Mesothelial cell of epicardium (in vitro differentiated cells): ENCODE data around the gene RD3L. TPM values are rescaled to one million over a fixed set of nuclear protein-coding genes. Genes with fewer than 3 reads are reported as not detected.

Experiments
- DNase-seq, 2 experiments: peaks; one replicate each; pipeline ENCODE4 v3.0.0; 2021; ENCODE audit warnings: low spot score in 2 of 2; ENCODE audit not compliant: unreplicated experiment in 2 of 2
- H3K27ac Mint-ChIP-seq: 2 replicates; pipeline ENCODE4 v1.8.0; 2021; ENCODE audit warnings: mixed read lengths
- H3K27me3 Mint-ChIP-seq: 2 replicates; pipeline ENCODE4 v1.8.0; 2021; ENCODE audit warnings: low read depth, mixed read lengths
- H3K36me3 Mint-ChIP-seq: 2 replicates; pipeline ENCODE4 v1.8.0; 2021; ENCODE audit warnings: mixed read lengths
- H3K4me1 Mint-ChIP-seq: 2 replicates; pipeline ENCODE4 v1.8.0; 2021; ENCODE audit warnings: mixed read lengths
- H3K4me3 Mint-ChIP-seq: 2 replicates; pipeline ENCODE4 v1.8.0; 2021; ENCODE audit warnings: mild to moderate bottlenecking, moderate library complexity, mixed read lengths
- H3K9me3 Mint-ChIP-seq: 2 replicates; pipeline ENCODE4 v1.8.0; 2021; ENCODE audit warnings: mixed read lengths
- total RNA-seq: library from RNA; stranded (reverse); gene quantifications from 3 replicates; pipeline ENCODE4 v1.2.1, GENCODE V29; 2021
- TF ChIP-seq, protein P1 (sequence below): fragments of 200-600 bp; sonication (generic); IDR thresholded peaks from one replicate; pipeline ENCODE4 v1.5.0; 2021; ENCODE audit warnings: antibody characterized with exemption; ENCODE audit not compliant: unreplicated experiment

RD3L gene
- total RNA-seq, 1 donor from 2014 or later, result not detected

DNA sequence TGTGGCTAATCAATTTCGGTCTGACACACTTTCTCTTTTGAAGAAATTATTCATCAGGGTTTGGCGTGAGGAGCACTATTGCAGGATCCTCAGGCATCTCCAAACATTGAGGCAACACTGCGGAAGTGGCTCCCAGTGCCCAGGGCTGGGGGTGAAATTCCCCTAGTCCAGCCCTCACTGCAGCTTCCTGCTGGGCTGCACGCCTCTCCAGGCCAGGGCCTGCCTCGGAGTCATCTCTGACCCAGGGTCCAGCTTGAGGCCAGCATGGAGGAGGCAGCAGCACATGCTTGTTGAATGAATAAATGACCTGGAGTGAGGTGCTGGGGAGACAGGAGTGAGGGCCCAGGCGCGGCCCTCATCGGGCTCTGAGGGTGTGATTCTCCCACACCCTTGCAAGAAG is 50.1 kb downstream of the RD3L start:
- H3K9me3 Mint-ChIP-seq, result no peaks in the 10 kb centered on the region
- H3K4me3 Mint-ChIP-seq, result no peak overlapping the region
- no peaks in the 10 kb centered on the region for H3K36me3 Mint-ChIP-seq
- no peaks in the 10 kb centered on the region for H3K27me3 Mint-ChIP-seq
- no peaks in the 10 kb centered on the region for H3K4me1 Mint-ChIP-seq
- TF ChIP-seq, protein P1, sequence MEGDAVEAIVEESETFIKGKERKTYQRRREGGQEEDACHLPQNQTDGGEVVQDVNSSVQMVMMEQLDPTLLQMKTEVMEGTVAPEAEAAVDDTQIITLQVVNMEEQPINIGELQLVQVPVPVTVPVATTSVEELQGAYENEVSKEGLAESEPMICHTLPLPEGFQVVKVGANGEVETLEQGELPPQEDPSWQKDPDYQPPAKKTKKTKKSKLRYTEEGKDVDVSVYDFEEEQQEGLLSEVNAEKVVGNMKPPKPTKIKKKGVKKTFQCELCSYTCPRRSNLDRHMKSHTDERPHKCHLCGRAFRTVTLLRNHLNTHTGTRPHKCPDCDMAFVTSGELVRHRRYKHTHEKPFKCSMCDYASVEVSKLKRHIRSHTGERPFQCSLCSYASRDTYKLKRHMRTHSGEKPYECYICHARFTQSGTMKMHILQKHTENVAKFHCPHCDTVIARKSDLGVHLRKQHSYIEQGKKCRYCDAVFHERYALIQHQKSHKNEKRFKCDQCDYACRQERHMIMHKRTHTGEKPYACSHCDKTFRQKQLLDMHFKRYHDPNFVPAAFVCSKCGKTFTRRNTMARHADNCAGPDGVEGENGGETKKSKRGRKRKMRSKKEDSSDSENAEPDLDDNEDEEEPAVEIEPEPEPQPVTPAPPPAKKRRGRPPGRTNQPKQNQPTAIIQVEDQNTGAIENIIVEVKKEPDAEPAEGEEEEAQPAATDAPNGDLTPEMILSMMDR, result no peak
- DNase-seq, result no peak
- H3K27ac Mint-ChIP-seq, result no peak overlapping the region

DNA sequence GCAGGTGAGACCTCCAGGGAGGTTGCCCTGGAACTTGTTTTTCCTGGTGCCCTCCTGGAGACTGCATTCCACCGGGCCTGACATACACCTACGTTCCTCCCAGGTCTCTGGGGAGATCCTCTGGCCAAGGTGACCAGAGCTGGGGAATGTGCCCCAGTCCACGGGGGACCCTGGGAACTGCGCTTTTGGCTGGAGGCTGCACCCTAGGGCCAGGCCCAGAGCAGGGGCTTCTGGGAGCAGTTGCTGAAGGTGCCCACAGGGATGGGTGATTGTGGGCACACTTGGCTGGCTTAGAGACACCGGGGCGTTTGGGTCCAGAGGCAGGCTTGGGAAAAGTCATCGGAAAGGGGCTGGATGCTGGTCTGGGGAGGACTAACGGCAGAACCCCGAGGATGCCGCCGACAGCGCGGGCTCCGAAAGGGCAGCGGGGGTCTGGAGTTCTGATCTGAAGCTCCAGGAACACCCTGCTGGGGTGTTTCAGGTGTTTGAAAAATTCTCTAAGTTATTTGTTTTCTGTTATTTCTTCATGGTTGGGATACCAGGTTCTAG is 50.6 kb downstream of the RD3L start:
- Mint-ChIP-seq H3K9me3 (no peaks in the 10 kb centered on the region), H3K27ac (no peak overlapping the region), H3K4me1 (no peaks in the 10 kb centered on the region), H3K27me3 (no peaks in the 10 kb centered on the region), H3K36me3 (no peaks in the 10 kb centered on the region), H3K4me3 (no peak overlapping the region)
- no peak for DNase-seq
- TF ChIP-seq, protein P1, result no peak

DNA sequence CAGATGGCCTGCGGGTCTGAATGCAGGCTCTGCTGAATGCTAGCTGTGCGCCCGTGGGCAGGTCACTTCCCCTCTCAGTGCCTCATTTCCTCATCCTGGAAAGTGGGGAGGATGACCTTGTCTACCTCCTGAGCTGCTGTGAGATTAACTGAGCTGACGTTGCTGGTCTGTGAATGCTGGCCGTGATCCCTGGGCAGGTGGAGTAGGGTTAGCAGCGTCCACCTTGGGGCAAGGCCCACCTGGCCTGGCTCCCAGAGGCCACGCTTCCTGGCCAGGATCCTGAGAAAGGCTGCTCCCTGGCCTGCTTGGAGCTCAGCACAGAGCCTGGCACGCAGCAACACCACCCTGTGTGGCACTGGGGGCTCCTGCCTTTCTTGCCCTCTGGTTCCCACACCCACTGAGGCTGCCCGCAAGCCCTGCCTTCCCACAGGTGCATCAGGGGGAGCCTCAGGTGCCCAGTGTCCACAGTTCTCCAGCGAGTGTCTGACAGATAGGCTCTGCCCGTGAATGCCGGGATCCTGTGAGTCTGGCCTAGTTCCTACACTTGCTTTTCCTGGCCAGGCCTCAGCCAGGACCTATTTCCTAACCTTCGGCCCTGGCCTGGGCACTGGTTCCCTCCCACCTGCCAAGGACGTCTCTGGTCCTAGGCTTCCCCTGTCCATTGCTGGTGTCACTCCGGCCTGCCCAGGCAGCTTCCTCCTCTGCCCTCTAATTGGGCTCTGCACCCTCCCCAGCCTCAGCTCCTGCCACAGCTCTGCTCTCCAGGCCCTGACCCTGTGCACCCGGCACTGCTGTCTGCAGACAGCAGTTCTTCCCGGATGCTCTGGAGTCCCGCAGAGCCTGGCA is 51.3 kb downstream of the RD3L start:
- H3K4me3 Mint-ChIP-seq, result no peak overlapping the region
- no peak for DNase-seq
- peaks cover 6% of the 10 kb centered on the region for H3K4me1 Mint-ChIP-seq
- no peak overlapping the region for H3K27ac Mint-ChIP-seq
- no peaks in the 10 kb centered on the region for H3K36me3 Mint-ChIP-seq
- no peaks in the 10 kb centered on the region for H3K9me3 Mint-ChIP-seq
- TF ChIP-seq, protein P1, result no peak
- no peaks in the 10 kb centered on the region for H3K27me3 Mint-ChIP-seq

Other genes with a start within 250 kb of the RD3L start
- 17.0 to 19.7 TPM (median 19.2 TPM) in 3 replicates for gene XRCC3, start 227.1 kb downstream of the RD3L start, total RNA-seq
- 32.9 to 40.2 TPM (median 37.3 TPM) in 3 replicates for gene ZFYVE21, start 226.7 kb downstream of the RD3L start, total RNA-seq
- 44.5 to 53.0 TPM (median 49.1 TPM) in 3 replicates for gene PPP1R13B, start 95.0 kb downstream of the RD3L start, total RNA-seq
- not detected in 3 replicates for gene TDRD9, start 14.1 kb downstream of the RD3L start, total RNA-seq
- 3.3 to 4.0 TPM (median 3.6 TPM) in 3 replicates for gene ASPG, start 143.2 kb upstream of the RD3L start, total RNA-seq
- gene KIF26A, start 196.1 kb upstream of the RD3L start, total RNA-seq, result 18.4 to 20.0 TPM (median 19.4 TPM) in 3 replicates